Panc1 (cell line): ENCODE data around the gene WDR46. TPM values are rescaled to one million over a fixed set of nuclear protein-coding genes. Genes with fewer than 3 reads are reported as not detected.

Source experiments
- ATAC-seq: fragments of 200-7000 bp; cut with Tn5 transposase; 2 replicates; pipeline ENCODE4 v1.9.1; 2020; ENCODE audit warnings: mild to moderate bottlenecking, moderate library complexity
- BruUV-seq: library from RNA; stranded (reverse); fragments of 400-500 nt; replicated peaks from 2 replicates; lab custom pipeline; 2021; lab: Mats Ljungman, UMichigan
- CTCF ChIA-PET: fragments of 300-600 bp; sonication (Branson Sonifier 250); formaldehyde crosslinking; loops from one replicate; lab custom pipeline; 2022; ENCODE audit warnings: antibody characterized with exemption; lab: Charles Lee
- POLR2A ChIA-PET: fragments of 300-600 bp; sonication (Branson Sonifier 250); formaldehyde crosslinking; loops from one replicate; lab custom pipeline; 2022; ENCODE audit warnings: antibody characterized with exemption; lab: Charles Lee
- DNase-seq: peaks from one replicate; pipeline ENCODE4 v3.0.0-alpha.2; 2010; ENCODE audit warnings: low read depth, low spot score
- H3K27ac ChIP-seq: 2 replicates; pipeline ENCODE4 v1.5.1; 2011; ENCODE audit warnings: mild to moderate bottlenecking, low read length, inconsistent platforms
- H3K27me3 ChIP-seq: fragments of 200-500 bp; sonication (Bioruptor generic); 2 replicates; pipeline ENCODE4 v1.6.0; 2014; ENCODE audit warnings: low read length, inconsistent platforms; ENCODE audit not compliant: control insufficient read depth, insufficient read depth
- H3K36me3 ChIP-seq: fragments of 200-500 bp; sonication (Bioruptor generic); 2 replicates; pipeline ENCODE4 v1.5.1; 2014; ENCODE audit warnings: inconsistent platforms, mild to moderate bottlenecking, low read length, moderate library complexity; ENCODE audit not compliant: control insufficient read depth, insufficient read depth
- H3K4me1 ChIP-seq: 2 replicates; pipeline ENCODE4 v1.5.1; 2011; ENCODE audit warnings: inconsistent platforms, mild to moderate bottlenecking, low read length, moderate library complexity; ENCODE audit not compliant: control insufficient read depth, insufficient read depth
- H3K4me3 ChIP-seq, 2 experiments: 2 replicates each; pipeline ENCODE4 v1.5.1; 2011 to 2012; ENCODE audit warnings: low read depth in 2 of 2, low read length in 2 of 2, mild to moderate bottlenecking in 2 of 2, inconsistent platforms in 1 of 2, moderate library complexity in 1 of 2
- H3K9me3 ChIP-seq: fragments of 200-500 bp; sonication (Bioruptor generic); 2 replicates; pipeline ENCODE4 v1.5.1; 2014; ENCODE audit warnings: low read depth, mild to moderate bottlenecking, inconsistent platforms, low read length, moderate library complexity; ENCODE audit not compliant: control insufficient read depth, insufficient read depth
- CTCF ChIP-seq: fragments of 450-650 bp; IDR thresholded peaks from 2 replicates; pipeline ENCODE4 v1.5.1; 2017; ENCODE audit warnings: mild to moderate bottlenecking
- POLR2AphosphoS5 ChIP-seq: IDR thresholded peaks from 2 replicates; pipeline ENCODE4 v1.6.1; 2012; ENCODE audit warnings: mild to moderate bottlenecking, low read depth, low read length, moderate library complexity
- REST ChIP-seq, 2 experiments: IDR thresholded peaks; 2 replicates each; pipeline ENCODE4 v1.6.1; 2011 to 2012; ENCODE audit warnings: low read depth in 2 of 2, control low read depth in 1 of 2, low read length in 1 of 2, mild to moderate bottlenecking in 1 of 2, moderate library complexity in 1 of 2; ENCODE audit not compliant: insufficient read depth in 1 of 2
- SIN3A ChIP-seq: IDR thresholded peaks from 2 replicates; pipeline ENCODE4 v1.6.1; 2012; ENCODE audit warnings: low read depth, mild to moderate bottlenecking, low read length, moderate library complexity, borderline replicate concordance; ENCODE audit not compliant: insufficient read depth
- TCF7L2 ChIP-seq: IDR thresholded peaks from 2 replicates; pipeline ENCODE4 v1.6.1; 2011; ENCODE audit warnings: mild to moderate bottlenecking, low read depth, low read length, inconsistent platforms
- in situ Hi-C: cut with HindIII; loops from 2 replicates; pipeline ENCODE4 v1.10.0; 2016; ENCODE audit warnings: low sequenced_read_pairs, low pct_unique_long_range_greater_than_20kb
- intact Hi-C: fragments of 100-400 bp; cut with micrococcal nuclease; formaldehyde crosslinking; loops from one replicate; pipeline ENCODE4 v1.10.0; 2022; ENCODE audit not compliant: unreplicated experiment
- total RNA-seq: library from RNA; stranded (reverse); gene quantifications from one replicate; pipeline ENCODE4 v1.2.1, GENCODE V29; 2021; ENCODE audit not compliant: unreplicated experiment

WDR46 gene
- total RNA-seq, 1 experiment from 2014 or later, result 80.6 TPM

GRCh38 chr6:33236328-33236727, 52.7 kb downstream of the WDR46 start:
- Histone ChIP-seq H3K4me1 (no peaks in the 10 kb centered on the region), H3K4me3 (no peak overlapping the region), H3K27ac (no peak overlapping the region), H3K9me3 (no peaks in the 10 kb centered on the region), H3K36me3 (no peaks in the 10 kb centered on the region), H3K27me3 (no peaks in the 10 kb centered on the region)
- CTCF ChIA-PET, result interaction anchor here (0.6 kb wide), 1 partner anchor 13 kb away, joined by 3 read pairs; no protein-coding TSS in a partner anchor
- in situ Hi-C loops (no loop called here), intact Hi-C loops (no loop called here)
- DNase-seq (no peak), ATAC-seq (no peak)
- POLR2A ChIA-PET, result interaction anchor here (0.6 kb wide), 1 partner anchor 76 kb away, joined by 3 read pairs; no protein-coding TSS in a partner anchor
- TF ChIP-seq CTCF, result no peak
- no peak for TF ChIP-seq SIN3A
- no peak for TF ChIP-seq REST (IDR thresholded peaks at IDR 0.05; ENCODE audit: insufficient read depth in 1 of 2, low read depth in 2 of 2, low read length in 1 of 2)
- TF ChIP-seq POLR2AphosphoS5, result no peak
- TF ChIP-seq TCF7L2, result no peak
- BruUV-seq, result no TSS peak

GRCh38 chr6:33235221-33235634, 53.8 kb downstream of the WDR46 start:
- no peaks in the 10 kb centered on the region for H3K9me3 ChIP-seq
- ChIA-PET POLR2A (no interaction called here), CTCF (no interaction called here)
- DNase-seq (no peak), ATAC-seq (no peak)
- H3K4me3 ChIP-seq, result no peak overlapping the region
- in situ Hi-C loops (no loop called here), intact Hi-C loops (no loop called here)
- no TSS peak for BruUV-seq
- no peaks in the 10 kb centered on the region for H3K36me3 ChIP-seq
- no peak overlapping the region for H3K27ac ChIP-seq
- H3K4me1 ChIP-seq, result no peaks in the 10 kb centered on the region
- no peak for TF ChIP-seq REST (IDR thresholded peaks at IDR 0.05; ENCODE audit: insufficient read depth in 1 of 2, low read depth in 2 of 2, low read length in 1 of 2)
- no peak for TF ChIP-seq SIN3A
- TF ChIP-seq TCF7L2, result no peak
- TF ChIP-seq POLR2AphosphoS5, result no peak
- no peak for TF ChIP-seq CTCF
- H3K27me3 ChIP-seq, result no peaks in the 10 kb centered on the region
